ENCODE results near the gene CEP192. TPM values are rescaled to one million over a fixed set of nuclear protein-coding genes. Genes with fewer than 3 reads are reported as not detected.

The CEP192 gene
- total RNA-seq, result 10 to 100 TPM; 19.3 to 48.6 (median 36.1) TPM
- polyA plus RNA-seq, result 10 to 100 TPM; 18.0 to 21.5 TPM
- long read RNA-seq, donor 1, partial matches to known transcripts, result 11 of 13 reads
- long read RNA-seq, donor 1, other reads (novel, unspliced or antisense), result 2 of 13 reads
- long read RNA-seq, donor 2, partial matches to known transcripts, result 9 of 9 reads
- long read RNA-seq, donor 2, other reads (novel, unspliced or antisense), result 0 of 9 reads
- long read RNA-seq, donor 3, partial matches to known transcripts, result 5 of 7 reads
- long read RNA-seq, donor 3, other reads (novel, unspliced or antisense), result 2 of 7 reads

DNA sequence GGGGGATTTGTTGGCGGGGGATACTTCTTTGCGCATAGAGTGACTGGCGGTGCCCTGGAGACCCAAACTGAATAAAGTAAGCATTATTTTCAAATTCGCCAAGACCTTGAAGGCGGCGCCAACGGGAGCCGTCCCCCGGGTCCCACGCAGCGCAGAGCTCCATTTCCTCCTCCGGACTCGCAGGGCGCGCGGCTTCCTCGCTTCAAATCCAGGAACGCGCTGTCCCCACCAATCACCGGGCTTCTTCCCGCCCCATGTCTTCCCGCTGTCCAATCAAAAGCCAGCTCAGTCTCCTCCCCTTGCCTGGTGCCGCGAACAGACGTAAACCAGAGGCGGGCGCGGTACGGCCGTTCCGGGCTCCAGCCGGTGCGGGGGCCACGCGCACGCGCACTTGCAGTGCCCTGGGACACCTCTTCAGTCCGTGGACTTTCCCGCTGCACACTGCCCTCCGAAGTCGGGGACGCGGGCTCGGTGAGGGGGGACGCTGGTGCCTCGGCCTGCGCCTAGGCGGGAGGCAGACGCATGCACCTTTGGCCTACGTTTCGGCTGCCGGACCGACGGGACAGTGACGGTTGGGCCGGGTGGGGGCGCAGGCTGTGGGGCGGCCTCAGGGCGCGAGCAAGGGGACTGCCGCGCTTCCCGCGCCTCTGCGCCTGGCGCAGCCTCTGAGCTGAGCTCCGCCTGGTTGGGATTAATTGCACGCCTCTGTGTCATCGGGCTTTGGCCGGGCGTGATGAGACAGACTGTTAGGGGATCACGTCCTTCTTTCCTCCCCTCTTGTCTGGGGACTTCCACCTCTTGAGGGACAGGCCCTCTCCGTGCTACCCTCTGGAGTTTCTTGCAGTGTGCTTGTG, at the start of gene CEP192:
TSS of gene CEP192 (plus strand) at position 396 of the 854 bp plus-strand sequence. CDS start 8,063 bp downstream, outside the sequence.
- Histone ChIP-seq H3K36me3 (no peaks in the 10 kb centered on the region), H3K4me1 (ENCODE audit: insufficient read depth) (peaks cover 14% of the 10 kb centered on the region), H3K4me3 (peak within 1 kb of the TSS; percentile 79), H3K27me3 (no peaks in the 10 kb centered on the region), H3K9me3 (no peaks in the 10 kb centered on the region), H3K27ac (peak within 1 kb of the TSS in 1 of 2 donors; percentile 38)
- 0 to 1% (median 1%) methylated on average over 40 to 73 of the region's 73 CpGs for WGBS, 3 donors
- intact Hi-C loops (cut with DNase I), result no loop called here
- peak; percentile 96 to 98 (median 96) for DNase-seq
- peak; percentile 45 for TF ChIP-seq POLR2A (IDR thresholded peaks at IDR 0.05)
- TF ChIP-seq EP300 (IDR thresholded peaks at IDR 0.05), result no peak
- TF ChIP-seq, protein P1, sequence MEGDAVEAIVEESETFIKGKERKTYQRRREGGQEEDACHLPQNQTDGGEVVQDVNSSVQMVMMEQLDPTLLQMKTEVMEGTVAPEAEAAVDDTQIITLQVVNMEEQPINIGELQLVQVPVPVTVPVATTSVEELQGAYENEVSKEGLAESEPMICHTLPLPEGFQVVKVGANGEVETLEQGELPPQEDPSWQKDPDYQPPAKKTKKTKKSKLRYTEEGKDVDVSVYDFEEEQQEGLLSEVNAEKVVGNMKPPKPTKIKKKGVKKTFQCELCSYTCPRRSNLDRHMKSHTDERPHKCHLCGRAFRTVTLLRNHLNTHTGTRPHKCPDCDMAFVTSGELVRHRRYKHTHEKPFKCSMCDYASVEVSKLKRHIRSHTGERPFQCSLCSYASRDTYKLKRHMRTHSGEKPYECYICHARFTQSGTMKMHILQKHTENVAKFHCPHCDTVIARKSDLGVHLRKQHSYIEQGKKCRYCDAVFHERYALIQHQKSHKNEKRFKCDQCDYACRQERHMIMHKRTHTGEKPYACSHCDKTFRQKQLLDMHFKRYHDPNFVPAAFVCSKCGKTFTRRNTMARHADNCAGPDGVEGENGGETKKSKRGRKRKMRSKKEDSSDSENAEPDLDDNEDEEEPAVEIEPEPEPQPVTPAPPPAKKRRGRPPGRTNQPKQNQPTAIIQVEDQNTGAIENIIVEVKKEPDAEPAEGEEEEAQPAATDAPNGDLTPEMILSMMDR (IDR thresholded peaks at IDR 0.05), result peak in 1 of 3 donors; percentile 15

GRCh38 chr18:12943215-12943614, 47.9 kb upstream of the CEP192 start:
- no peak for DNase-seq
- no peaks in the 10 kb centered on the region for H3K9me3 ChIP-seq
- no peaks in the 10 kb centered on the region for H3K4me1 ChIP-seq (ENCODE audit: insufficient read depth)
- no peak overlapping the region for H3K27ac ChIP-seq
- 77 to 81% (median 80%) methylated on average over 4 of the region's 4 CpGs for WGBS, 3 donors
- H3K36me3 ChIP-seq, result no peaks in the 10 kb centered on the region
- no peak overlapping the region for H3K4me3 ChIP-seq
- TF ChIP-seq, protein P1 (IDR thresholded peaks at IDR 0.05), result no peak
- TF ChIP-seq EP300 (IDR thresholded peaks at IDR 0.05), result no peak
- TF ChIP-seq POLR2A (IDR thresholded peaks at IDR 0.05), result no peak
- H3K27me3 ChIP-seq, result no peaks in the 10 kb centered on the region
- intact Hi-C loops (cut with DNase I), result no loop called here

DNA sequence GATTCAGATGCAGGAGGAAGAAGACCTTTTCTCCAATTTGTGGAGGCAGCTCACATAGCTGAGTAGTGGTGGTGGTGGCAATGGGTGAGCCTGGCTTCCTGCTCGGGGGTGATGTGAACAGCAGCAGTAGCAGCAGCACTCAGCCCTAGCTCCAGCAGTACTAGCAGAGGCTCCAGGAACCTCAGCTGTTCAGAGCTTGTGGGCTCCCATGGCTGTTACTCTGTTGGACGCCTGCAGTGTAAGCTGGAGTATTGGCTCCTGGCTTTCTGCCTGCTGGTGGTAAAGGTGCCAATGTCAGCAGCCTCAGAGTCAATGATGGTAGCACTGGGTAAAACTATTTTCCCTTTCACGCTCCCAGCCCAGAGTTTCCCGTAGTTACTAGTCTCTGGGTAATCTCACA, 46.5 kb upstream of the CEP192 start:
- Histone ChIP-seq H3K27ac (no peak overlapping the region), H3K4me1 (ENCODE audit: insufficient read depth) (no peaks in the 10 kb centered on the region), H3K27me3 (no peaks in the 10 kb centered on the region), H3K36me3 (no peaks in the 10 kb centered on the region), H3K9me3 (no peaks in the 10 kb centered on the region), H3K4me3 (no peak overlapping the region)
- DNase-seq, result peak in 3 of 5 donors; percentile 18 to 44 (median 39)
- TF ChIP-seq, protein P1 (IDR thresholded peaks at IDR 0.05), result no peak
- TF ChIP-seq EP300 (IDR thresholded peaks at IDR 0.05) (no peak), POLR2A (IDR thresholded peaks at IDR 0.05) (no peak)
- WGBS, 3 donors, result 15 to 23% (median 16%) methylated on average over 4 of the region's 4 CpGs
- intact Hi-C loops (cut with DNase I), result loop anchor here in 1 of 4 donors (5.0 kb wide), 1 partner anchor 783 kb away; the partner anchor contains the start of genes FAM210A and RNMT

DNA sequence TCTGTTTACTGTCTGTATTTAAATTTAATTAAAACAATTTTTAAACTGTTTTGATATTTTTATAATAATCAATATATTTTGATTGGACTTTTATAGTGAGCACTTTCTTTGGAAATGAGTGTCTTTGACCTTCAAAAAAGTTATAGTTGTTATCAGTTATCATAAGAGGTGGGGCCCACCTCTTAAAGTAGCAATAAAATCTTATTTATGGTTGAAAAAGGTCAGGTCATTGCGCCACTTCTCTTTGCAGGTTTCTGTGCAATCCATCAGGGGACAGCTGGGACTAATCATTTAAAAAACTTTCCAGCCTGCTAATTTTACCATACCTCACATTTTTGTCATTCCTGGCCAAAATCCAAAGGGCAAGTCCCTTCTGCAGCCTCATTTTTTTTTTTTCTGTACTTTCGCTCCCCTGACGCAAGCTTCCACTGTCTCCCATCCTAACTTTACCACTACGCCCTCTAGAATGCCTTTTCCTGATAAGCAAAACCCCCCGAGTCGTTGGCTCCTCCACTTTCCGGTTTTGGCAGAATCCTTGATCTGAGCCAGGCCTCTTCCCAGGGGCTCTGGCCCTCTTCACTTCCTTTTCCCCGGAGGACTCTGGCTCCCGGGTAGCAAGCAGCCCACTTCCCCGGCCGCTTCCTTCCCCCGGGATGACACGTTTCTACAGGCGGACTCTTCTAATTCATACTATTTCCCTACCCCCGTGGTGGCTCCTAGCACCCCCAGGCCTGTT, 44.4 kb upstream of the CEP192 start:
- Histone ChIP-seq H3K27ac (peak overlapping the region; percentile 88 to 92), H3K4me1 (ENCODE audit: insufficient read depth) (peaks cover 3% of the 10 kb centered on the region), H3K4me3 (peak overlapping the region; percentile 64), H3K27me3 (no peaks in the 10 kb centered on the region), H3K9me3 (no peaks in the 10 kb centered on the region), H3K36me3 (no peaks in the 10 kb centered on the region)
- 1 to 2% (median 1%) methylated on average over 15 of the region's 15 CpGs for WGBS, 3 donors
- intact Hi-C loops (cut with DNase I), result loop anchor here in 1 of 4 donors (1.0 to 5.0 kb wide), 2 partner anchors 62 to 781 kb away; partner anchors contain the start of genes FAM210A, PTPN2 and RNMT
- peak; percentile 44 to 68 (median 64) for DNase-seq
- TF ChIP-seq POLR2A (IDR thresholded peaks at IDR 0.05), result no peak
- TF ChIP-seq, protein P1 (IDR thresholded peaks at IDR 0.05), result no peak
- no peak for TF ChIP-seq EP300 (IDR thresholded peaks at IDR 0.05)
